ENCODE data around the gene BOLA2B.

Gene BOLA2B

DNA sequence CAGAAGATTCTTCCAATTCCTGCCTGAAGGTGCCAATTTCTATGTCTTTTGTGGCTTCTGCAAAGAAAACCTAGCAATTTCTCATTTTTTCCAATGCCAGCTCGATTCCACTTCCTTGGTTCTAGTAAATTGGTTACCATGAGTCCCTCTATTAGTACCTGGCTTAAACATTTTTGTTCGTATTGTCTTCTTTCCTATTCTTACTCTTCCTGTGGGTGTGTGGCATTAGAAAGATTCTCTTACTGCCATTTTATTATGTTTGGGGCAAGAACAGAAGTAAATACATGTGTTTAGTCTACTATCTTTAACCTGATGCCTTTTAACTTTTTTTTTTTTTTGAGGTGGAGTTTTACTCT is 50.1 kb downstream of the BOLA2B start:
- no peak for DNase-seq (ENCODE audit: low spot score)
